NCI-H748 (cell line): ENCODE data around the gene SPTLC2.
"Not testable (repeated sequence)": the region's sequence is repeated elsewhere in the genome, so short reads cannot be mapped to it uniquely, and the experiment has no call there.

Experiments used
- DNase-seq: peaks from one replicate; lab custom pipeline; 2025; ENCODE audit not compliant: unreplicated experiment; lab: John Stamatoyannopoulos, UW

Gene SPTLC2

GRCh38 chr14:77554207-77554606, 62.2 kb downstream of the SPTLC2 start:
- no peak for DNase-seq

- no peak for DNase-seq
Observed at GRCh38 chr14:77549451-77549850, 67.0 kb downstream of the SPTLC2 start.

DNA sequence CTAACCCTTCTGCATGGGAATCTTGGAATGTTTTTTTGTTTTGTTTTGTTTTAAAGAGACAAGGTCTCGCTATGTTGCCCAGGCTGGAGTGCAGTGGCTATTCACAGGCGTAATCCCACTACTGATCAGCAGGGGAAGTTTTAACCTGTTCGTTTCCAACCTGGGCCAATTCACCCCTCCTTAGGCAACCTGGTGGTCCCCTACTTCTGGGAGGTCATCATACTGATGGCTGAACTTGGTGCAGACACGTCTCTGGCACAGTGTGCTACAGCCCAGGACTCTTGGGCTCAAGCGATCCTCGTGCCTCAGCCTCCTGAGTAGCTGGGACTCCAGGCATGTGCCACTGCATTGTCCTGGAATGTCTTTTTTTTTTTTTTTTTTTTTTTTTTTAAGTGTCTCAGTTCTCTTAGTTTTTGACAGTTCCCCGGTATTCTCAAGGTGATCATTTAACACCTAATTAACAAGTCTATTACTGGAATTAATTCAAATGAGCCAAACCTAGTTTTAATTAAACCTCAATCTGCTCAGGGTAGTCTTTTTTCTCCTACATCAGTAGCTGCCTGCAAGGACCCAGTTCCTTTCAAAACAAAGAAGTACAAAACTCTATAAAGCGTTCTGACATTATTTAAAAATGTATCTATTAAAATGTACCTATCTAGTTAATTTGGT, 68.8 kb downstream of the SPTLC2 start:
- DNase-seq, result no peak

- DNase-seq, result not testable (repeated sequence)
Observed at GRCh38 chr14:77545171-77545570, 71.3 kb downstream of the SPTLC2 start.

- no peak for DNase-seq
Observed at GRCh38 chr14:77544571-77544970, 71.9 kb downstream of the SPTLC2 start.

GRCh38 chr14:77543637-77544334, 72.7 kb downstream of the SPTLC2 start:
- no peak for DNase-seq

- DNase-seq, result no peak
Observed at GRCh38 chr14:77543240-77543551, 73.2 kb downstream of the SPTLC2 start.

- no peak for DNase-seq
Observed at GRCh38 chr14:77542421-77543239, 73.8 kb downstream of the SPTLC2 start.

DNA sequence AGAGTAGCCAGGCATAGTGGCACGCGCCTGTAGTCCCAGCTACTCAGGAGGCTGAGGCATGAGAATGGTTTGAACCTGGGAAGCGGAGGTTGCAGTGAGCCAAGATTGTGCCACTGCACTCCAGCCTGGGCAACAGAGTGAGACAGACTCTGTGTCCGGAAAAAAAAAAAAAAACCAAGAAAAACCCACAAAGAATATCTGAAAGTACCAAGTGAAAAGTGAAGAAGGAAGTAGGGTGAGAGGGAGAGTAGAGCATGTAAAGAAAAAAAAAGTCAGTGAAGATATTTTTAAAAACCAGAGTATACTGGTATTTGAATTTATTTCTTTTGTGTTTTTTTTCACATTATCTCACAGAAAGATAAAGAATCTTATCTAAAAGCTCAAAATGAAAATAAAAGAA, 74.5 kb downstream of the SPTLC2 start:
- DNase-seq, result no peak

DNA sequence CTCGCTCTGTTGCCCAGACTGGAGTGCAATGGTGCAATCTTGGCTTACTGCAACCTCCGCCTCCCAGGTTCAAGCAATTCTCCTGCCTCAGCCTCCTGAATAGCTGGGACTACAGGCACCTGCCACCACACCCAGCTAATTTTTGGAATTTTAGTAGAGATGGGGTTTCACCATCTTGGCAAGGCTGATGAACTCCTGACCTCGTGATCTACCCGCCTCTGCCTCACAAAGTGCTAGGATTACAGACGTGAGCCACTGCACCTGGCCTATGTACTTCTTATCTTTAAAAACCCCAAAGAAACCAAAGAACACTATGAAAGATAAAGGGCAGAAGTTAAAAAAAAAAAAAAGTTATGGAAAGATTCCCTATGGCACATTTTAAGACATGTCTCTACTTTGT, 79.5 kb downstream of the SPTLC2 start:
- not testable (repeated sequence) for DNase-seq

GRCh38 chr14:77531071-77531470, 85.4 kb downstream of the SPTLC2 start:
- DNase-seq, result no peak

DNA sequence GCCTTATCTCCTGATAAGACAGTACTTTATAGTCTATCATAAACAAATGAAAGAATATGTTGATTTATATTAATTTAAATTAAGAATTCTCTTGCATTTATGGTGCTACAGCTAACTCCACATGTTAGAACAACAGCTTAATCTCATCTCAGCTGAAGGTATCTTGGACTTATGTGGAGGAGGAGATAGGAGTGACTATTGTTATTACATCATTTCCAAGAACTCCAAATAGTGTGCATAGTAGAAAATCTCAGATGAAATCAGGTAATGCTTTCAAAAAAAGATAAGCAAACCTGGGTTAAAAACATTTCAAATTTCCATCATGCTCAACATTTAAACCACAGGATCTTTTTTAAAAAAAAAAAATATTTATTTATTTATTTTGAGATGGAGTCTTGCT, 86.5 kb downstream of the SPTLC2 start:
- DNase-seq, result no peak

DNA sequence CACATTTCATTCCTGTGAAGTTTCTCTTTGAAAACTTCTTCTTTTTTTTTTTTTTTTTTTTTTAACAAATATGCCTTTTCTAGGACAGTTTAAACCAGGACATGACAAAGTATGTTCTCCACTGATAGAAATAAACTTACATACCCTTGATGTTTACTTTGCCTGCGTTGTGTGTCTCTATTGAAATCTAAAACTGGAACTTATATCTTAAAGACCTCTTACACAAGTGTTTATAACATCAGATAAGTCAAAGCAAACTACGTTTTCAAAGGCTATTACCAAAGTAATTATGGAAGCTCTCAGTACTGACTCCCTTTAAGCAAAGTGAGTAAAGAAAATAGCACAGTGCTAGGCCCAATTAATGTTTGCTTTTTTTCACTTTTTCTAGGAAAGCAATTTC, 87.2 kb downstream of the SPTLC2 start:
- DNase-seq, result no peak

GRCh38 chr14:77528701-77529100, 87.7 kb downstream of the SPTLC2 start:
- DNase-seq, result not testable (repeated sequence)

GRCh38 chr14:77526266-77526665, 90.2 kb downstream of the SPTLC2 start:
- no peak for DNase-seq

GRCh38 chr14:77524536-77524935, 91.9 kb downstream of the SPTLC2 start:
- DNase-seq, result no peak

DNA sequence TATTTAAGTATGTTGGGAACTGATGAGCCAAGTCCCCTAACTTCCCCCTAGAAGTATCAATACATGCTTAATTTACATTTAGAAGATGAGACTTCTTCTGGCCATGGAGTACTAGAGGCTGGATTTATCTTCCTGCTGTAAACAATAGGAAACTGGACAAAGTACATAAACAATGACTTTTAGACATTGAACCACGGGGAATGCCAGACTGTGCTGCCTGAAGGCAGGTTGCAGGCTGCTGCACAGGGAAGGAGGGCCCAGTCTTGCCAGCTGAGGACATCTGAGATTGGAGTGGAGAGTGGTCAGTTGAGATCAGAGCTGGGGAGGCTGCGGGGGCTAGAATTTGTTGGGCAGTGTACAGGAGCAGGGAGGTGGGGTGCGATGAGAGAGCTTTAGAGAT, 93.3 kb downstream of the SPTLC2 start:
- no peak for DNase-seq

GRCh38 chr14:77520555-77520954, 95.9 kb downstream of the SPTLC2 start:
- no peak for DNase-seq

DNA sequence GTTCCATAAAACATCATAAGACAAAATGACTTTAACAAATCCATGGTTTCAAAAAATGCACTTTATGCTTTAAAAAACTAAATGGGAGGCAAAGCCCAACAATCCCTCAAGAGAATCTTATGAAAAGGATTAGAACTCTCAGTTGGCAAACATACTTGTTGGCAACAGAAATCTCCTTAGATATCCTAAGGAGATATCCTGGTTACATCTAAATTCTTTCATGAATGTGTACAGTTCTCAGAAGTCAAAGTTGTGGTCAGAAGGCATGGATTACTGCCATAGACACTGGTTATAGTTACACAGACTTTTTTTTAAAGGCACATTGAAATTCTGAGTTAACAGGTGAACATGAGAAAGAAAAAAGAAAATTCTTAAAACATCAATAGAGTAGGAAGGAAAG, 100.3 kb downstream of the SPTLC2 start:
- DNase-seq, result no peak

GRCh38 chr14:77511486-77512162, 104.8 kb downstream of the SPTLC2 start:
- DNase-seq, result no peak

DNA sequence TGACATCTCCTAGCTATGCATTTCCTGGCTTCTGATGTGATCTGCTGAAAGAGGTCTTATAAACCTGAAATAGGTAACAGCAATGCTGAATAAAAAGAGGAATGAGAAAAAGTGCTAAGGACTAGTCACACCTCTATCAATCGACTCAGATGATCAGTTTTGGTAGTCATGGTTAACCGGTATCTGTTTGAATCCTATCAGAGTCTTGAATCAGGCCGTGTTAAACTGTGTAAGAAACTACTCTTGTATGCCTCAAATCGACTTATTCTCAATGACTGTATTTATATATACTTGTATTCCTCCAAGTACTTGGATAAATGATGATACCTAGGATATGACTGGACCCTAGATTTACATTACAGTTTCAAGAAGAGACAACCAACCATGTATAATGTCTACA, 107.1 kb downstream of the SPTLC2 start:
- no peak for DNase-seq

DNA sequence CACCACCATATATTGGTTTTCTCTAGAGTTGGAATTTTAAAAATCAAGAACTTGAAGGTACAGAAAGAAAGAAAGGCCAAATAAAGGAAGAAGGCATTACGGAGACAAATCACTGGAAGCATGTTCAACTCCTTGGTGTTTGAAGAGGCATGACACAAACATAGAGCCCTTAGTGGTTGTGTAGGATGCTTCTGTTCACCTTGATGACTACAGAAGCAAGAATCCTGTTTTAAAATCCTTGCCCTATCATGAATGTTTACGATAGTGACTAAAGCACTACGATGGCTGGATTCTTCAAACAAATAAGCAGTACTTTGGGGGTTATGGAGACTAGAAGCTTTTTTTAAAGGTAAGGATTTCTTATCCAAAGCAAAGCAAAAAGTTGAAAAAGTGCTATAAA, 107.6 kb downstream of the SPTLC2 start:
- no peak for DNase-seq
